SW 1271 (cell line): ENCODE measurements around the gene PMVK.

Experiments
- DNase-seq, 2 experiments: peaks; one replicate each; lab custom pipeline; 2025; lab: John Stamatoyannopoulos, UW

Gene PMVK

DNA sequence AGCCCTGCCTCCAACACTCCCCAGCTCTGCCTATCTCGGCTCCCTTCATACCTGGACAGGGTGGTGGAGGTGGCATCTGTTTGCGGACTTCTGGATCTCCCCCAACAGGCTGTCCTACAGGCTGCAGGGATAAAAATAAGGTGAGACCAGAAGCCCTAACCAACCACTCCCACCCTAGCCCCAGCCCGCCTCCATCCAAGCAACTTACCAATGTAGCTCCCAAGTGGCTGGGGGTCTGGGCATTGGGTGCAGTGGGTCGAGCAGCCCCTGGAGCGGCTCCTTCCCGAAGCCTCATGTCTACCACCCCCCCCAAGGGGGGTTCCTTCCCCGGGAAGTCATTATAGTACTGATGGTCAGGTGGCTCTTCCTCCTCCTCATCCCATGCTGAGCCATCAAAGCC is 29.6 kb upstream of the PMVK start:
- no peak for DNase-seq

DNA sequence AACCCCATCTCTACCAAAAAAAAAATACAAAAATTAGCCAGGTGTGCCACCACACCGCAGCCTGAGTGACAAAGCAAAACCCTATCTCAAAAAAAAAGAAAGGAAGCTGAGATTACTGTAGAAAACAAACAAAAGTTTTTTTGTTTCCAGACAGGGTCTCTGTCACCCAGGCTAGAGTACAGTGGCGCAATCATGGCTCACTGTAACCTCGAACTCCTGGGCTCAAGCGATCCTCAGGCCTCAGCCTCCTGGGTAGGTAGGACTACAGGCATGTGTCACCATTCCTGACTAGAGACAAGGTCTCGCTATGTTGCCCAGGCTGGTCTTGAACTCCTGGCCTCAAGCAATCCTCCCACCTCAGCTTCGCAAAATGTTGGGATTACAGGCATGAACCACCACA is 27.8 kb upstream of the PMVK start:
- no peak for DNase-seq

DNA sequence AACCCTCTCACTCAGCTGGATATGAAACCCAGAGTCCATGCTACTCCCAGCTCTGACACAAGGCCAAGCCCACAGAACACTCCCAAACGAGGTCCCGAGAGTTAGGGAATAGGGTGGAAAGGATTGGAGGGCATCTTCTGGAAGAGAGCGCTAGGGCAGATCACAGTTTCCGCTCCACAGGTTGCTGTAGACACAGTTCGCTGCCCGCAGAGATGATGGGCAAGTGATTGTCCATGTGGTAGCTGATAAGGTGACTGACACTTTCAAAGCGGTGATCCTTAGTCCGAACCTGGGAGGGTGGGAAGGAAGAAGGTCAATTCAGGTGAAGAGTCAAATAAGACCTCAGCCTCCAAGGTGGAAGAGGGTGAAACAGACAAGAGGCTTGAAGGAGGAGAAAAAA is 27.1 kb upstream of the PMVK start:
- no peak for DNase-seq

DNA sequence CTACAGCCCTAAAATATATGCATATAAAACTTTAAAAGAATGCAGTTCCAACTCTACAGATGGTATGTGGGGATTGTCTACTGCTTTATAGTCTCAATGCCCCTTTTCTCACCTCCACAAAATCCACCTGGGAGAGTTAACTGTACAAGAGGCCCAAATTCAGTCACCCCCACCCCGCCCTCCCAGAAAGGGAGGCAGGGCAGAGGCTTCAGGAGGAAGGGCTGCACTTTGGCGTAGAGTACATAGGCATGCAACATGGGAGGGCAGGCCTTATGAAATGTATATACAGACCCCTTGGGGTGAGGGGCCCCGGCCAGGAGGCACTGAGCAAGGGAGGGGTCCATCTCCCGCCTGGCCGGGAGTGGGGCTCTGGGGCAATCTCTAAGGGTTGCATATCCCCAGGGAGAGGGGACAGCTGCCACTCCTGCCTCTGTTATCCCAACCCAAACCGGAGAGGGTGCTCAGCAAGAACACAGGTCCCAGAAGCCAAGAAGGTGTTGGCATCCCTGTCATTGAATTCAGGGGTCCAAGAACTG is 26.3 kb upstream of the PMVK start:
- DNase-seq, result no peak

DNA sequence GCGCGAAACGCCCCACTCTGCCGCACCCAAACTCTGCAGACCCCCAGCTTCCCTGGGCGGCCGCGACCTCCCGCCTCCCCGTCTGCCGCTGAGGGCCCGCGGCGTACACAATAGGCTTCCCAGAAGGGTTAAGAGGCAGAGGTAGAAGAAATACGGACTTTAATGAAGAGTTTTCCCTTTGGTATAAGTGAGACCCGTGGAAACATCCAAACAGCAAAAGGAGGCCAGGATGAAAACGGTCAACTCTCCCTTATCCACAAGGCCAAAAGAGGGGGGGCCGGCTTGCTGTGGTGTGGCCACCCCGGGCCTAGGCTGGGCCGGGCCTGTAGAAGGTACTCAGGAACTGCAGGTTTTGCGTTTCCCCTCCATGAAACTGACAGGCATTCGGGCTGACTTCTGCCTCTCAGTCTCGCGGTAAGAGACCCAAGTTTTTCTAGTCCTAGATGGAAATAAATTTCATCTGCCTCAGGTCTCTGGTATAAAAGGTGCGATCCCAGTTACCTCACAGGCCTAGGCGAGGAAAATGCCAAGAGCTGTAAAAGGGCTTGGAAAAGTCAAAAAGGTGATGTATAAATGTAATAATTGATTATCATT is 25.7 kb upstream of the PMVK start:
- peak in 1 of 2 experiments; percentile 35 for DNase-seq

DNA sequence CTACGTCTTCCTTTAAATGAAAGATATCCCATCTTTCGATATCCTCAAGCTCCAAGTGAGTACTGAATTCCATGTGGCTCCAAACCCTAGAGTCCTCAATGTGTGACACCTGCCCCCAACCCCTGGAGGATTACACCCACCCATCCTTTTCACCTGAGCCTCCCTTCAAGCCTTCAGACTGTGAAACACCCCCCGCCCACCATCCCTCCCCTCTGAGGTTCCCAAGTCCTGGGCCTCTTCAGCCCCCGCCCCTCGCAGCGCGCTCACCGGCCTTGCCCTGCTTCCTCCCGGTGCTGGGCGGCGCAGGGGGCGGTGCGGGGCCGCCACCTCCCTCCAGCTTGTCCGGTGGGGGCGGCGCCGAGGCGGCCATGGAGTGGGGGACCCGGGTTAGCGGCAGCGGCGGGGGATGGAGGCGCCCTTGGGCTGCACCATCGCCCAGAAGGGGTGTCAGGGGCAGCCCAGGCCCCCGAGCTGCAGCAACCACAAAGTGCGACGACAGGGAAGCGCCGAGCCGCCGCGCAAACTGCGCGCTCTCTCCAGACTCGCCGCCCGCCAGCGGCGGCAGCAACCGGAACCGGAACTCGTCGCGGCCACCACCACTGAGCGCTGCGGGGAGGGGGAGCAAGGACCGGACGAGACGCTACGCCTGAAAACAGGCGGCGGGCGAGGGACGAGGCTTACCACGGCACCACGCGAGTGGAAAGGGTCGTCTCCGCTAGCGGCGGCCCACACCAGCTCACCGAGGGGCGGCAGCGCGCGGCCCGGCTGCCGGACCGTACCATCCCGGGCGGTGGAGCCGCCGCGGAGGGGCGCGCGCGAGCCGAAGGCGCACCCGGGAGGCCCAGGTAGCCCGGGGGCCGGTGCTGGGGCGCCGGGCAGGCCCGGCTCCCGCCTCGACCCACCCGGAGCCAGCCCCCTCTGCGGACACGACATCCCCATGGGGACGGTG is 25.0 kb upstream of the PMVK start, which contains the start of gene PYGO2:
TSS of gene PYGO2 (minus strand) at position 576 of the 949 bp plus-strand sequence. CDS start at position 370, 206 bp downstream.
- DNase-seq, result peak; percentile 27 to 70

DNA sequence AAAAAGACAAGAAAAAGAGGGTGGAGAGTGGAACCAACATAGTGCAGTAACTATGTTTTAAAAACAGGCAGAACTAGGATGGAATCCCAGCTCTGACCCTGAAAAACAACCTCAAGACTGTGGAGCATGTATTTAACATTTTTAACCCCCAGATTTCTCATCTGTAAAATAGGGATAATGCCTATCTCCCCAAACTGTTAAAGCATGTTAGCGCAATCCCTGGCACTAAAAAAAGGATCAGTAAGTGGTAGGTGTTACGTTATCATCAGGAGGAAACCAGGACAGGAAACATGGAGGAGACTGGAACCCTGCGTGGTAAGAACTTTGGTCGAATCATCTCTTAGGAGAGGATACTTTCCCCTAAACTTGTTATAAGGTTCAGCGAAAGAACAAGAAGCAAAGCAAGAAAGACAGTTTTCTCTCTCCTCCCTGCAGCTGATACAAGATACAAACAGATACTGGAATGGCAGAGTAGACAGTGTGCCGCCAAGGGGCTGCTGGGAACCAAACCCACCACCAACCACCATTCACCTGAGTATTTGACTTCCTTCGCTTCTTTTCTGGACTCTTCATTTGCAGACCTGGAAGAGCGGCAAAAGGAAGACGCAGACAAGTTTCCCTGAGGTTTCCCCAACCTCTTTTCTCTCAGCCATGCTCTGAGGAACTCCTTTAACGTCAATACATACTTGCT is 24.1 kb upstream of the PMVK start:
- no peak for DNase-seq

DNA sequence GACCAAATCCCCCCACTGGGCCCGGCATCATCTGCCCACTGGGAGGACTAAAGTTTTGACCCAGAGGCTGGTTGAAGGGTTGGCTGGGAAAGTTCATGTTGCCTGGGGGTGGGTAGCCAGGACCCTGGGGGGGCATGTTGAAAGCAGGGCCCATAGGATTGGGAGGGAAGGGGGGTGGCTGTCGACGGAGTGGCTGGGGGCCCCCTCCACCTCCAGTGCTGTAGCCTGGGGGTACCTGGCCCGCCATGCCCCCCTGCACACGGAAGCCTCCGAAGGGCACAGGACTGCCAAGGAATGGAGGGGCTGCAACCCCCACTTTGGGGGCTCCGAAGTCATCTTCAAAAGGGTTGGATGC is 22.9 kb upstream of the PMVK start:
- DNase-seq, result no peak

DNA sequence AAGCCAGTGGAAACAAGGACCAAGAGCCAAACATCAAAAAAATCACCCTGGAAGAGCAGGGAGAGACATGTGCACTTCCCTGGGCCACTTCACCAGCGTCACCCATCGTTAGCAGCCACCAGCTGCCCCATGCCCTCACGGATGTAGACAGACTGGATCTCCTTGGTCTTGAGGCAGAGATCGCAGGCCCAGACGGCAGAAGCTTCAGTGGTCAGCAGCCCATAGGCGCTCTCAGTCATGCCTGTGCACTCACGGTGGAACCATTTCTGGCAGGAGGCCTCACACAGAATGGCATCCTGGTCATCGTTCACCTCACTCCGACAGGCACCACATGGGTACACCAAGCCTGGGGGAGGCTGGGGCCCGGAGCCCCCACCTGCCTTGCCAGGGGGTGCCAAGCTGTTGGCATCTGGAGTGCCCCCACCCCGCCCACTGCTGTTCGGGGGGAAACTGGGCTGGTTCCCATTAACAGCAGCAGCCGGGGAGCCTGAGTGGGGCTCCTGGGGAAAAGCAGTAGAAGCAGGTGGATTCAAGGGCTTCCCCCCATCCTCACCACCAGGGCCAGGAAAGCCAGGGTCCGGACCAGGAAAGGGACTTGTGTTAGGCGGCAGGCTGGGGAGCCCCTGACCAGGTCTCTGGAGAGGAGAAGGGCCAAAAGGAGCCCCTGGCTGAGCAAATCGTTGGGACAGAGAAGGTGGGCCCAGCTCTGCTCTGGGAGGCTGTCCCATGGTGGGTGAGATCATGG is 22.3 kb upstream of the PMVK start:
- DNase-seq, result no peak

DNA sequence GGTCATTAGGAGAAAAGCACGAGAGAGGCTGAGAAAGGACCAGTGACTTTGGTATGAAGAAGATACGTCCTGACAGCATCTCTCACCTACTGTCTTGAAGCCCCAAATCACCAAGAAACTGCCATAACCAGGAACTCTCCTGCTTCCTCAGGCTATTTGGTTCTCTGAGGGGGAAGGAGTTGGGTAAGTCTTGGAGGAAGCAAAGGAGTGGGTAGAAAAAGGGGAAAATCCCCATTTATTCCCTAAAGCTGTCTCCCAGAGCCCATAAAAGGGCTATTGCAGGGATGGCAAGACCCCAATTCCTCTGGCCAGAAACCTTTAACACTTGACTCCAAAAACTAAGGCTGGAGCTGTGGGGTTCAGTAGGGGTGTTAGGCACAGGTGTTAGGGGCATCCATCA is 21.5 kb upstream of the PMVK start:
- DNase-seq, result no peak

DNA sequence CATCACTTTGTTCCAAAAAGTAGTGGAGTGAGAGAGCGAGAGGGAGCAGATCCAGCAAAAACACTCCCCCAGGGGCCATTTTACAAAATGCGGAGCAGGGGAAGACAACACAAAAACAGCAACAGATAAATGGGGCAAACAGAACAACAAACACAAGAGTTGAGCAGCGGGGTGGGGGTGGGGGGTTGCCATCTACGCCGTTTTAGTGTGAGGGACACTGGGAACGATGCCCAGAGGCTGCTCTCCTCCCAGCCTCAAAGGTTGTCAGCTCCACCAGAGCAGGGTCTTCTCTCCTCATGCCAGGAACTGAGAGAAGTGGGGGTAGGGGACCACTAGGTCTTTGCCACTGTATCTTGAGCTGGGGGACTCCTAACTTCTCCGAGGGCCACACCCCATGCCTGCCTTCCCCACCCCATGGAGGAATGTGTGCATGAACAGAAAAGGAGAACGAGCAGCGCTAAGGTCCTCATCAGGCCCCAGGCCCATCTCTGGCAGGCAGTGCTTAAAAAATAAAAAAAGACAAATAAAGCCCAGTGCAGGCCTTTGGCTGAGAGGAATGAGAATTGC is 20.7 kb upstream of the PMVK start:
- DNase-seq, result no peak

DNA sequence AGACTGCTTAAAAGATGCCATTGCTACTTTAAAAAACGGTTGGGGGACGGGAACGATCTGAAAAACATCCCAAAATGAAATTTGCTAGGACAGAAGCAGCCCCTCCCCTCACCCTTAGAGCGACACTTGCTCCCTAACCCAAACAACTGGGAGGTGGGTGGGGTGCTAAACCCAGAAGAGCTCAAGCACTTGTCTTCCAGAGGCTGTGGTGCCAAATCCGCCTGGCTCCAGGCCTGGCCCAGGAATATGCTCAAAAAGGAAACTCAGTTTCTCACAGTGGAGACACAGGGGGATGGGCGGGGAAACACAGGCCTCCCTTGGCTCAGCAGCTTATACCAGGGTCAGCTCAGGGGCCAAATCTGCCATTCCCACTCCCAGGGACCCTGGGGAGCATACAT is 20.0 kb upstream of the PMVK start:
- no peak for DNase-seq

DNA sequence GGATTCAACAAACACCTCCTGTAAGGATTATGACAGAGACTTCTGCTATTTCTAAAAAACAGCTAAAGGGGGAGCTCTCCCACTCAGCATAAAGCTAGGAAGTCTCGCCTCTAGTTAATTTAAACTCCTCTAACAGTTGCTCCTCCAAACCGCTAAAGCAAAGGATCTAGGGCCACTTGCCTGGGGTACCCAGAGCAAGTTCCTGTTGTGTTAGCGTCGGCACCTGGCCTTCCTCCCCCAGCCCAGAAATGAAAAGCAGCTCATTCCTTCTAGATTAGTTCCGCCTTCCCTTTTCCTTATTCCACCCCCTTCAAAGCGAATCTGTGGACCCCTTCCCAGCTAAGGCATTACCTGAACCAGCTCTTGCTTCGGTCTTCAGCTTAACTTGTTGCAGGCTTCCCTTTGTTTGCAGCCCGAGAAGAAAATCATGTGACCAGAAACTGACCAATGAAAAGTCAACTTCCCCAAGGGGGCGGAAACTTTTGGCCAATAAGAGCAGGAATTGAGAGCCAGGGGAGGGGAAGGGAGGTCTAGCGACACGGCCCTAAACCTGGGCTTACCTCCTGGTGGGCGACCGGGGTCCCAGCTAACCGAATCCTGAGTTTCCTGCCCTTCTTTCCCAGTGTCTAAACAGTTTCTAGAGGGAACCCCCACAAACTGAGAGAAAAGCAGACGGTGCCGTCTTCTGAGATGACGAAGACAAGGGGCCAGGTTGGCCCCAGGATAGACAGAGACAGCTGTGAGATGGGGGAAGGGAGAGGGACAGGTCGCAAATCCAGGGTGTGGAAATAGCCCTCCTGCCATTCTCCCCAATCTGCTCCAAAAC is 19.4 kb upstream of the PMVK start, which contains the start of gene PBXIP1:
TSS of gene PBXIP1 (minus strand) at position 382 of the 826 bp plus-strand sequence. CDS start 2,378 bp downstream, outside the sequence.
- DNase-seq, result peak in 1 of 2 experiments; percentile 77

DNA sequence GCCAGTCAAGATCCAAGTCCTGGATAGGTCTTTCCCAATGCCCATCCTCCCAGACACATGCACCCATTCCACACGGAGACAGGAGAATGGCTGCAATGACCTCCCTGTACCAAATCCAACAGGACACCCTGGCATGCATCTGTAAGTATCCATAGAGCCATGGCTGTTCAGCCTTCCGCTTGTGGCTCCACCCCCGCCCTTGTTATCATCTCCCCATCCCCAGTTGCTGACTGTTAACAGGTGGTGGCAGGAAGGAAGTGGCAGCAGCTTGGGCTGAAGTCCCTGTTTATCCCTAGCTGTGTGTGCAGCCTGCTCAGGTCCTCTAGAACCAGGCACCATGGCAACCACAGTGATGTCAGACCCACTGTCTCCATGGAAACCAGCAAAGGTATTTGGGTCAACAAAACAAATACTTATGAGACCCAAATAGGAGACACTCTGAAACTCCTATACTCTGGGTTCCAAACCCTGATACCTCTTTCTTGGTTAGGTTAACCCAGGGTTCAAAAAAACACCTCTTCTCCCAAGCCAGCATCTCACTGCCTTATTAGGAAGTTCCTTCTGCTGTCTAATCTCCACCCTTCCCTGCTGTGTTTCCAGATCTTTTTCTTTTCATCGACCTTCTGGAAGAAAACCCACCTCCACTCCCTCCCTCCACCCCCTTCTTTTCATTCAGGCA is 18.7 kb upstream of the PMVK start:
- peak in 1 of 2 experiments; percentile 22 for DNase-seq

DNA sequence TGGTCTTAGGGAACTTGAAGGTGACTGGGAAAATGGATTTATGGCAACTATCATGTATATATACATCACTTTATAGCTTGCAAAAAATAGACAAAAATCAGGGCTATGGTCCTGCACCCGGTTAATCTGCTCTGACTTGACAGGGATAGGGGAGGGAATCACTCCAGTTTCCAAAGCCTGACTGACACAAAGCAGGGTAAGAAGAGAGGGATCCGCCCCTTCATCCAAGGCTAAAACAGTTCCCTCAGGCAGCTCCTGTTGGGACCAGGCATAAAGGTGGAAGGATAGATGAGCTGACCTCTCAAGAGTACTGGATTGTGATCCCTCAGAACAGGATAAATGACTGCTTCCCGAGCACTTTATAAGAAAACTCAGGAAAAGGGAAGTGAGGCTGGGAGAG is 18.0 kb upstream of the PMVK start:
- no peak for DNase-seq

DNA sequence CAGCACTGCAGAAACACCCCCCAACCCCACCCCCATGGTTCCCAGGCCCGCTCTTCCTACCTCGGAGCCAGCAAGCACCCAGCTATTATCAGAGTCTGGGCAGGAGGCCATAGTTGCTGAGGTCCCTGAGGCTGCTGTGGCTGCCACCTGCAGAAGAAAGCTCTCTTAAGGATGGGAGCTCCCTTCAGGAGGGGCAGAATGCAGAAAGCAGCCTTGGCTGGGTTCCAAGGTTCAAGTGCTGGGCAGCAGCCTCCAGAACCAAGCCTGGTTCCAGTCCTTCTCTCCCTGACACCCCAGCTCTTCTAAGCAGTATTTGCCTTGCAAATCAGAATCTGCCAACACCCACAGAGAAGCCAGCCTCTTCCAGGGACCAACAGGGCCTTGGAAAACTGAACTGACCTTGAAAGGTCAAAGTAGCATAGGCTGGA is 17.1 kb upstream of the PMVK start:
- DNase-seq, result no peak

DNA sequence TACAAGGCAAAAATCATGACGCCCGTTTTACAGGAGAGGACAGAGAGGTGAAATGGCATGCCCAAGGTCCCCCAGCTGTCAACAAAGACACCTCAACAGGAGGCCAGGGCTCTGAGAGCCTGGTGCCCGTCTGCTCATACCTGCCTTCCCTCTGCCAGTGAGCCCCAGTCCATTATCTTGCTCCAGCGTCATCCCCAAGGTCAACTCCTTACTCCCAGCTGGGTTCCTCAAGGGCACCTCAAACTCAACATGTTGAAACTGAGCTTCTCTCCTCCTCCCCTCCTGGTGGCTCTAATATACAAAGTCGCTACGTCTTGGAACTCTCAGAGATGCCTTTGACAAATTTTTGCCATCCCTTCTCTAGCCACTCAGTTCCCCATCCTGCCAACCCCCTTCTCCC is 16.1 kb upstream of the PMVK start:
- DNase-seq, result no peak

DNA sequence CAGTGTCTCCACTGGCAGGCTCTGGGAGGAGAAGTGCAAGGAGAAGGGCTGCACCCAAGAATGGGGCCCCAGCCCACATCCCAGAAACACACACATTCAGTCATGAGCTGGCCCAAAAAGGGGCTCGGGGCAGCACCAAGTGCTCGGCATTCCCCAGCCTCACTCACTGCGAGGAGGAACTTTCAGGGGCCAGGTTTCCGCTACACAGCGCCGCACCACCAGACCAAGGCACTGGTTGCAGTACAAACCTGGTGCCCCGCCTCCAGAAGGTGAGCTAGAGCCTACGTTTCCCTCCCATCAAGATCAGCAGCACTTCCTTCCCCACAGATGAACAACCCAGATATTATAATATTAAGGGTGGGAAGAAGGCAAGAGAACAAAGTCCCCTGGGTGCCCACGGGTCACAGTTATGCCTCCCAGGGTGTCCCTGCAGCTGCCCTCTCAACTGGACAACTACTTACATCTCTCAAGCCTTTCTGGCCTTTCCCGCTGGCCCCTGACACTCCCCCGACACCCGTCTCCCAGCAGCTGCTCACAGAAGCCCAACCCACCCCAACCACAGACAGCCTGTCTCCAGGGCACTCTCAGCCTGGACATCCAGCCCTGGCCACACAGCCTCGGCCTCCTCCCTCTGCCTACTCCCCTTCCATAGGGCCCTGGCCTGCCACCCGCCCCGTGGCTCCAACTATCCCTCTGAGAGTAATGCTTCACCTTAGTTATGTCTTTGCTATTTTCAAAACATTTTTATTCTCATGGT is 15.6 kb upstream of the PMVK start:
- DNase-seq, result no peak

DNA sequence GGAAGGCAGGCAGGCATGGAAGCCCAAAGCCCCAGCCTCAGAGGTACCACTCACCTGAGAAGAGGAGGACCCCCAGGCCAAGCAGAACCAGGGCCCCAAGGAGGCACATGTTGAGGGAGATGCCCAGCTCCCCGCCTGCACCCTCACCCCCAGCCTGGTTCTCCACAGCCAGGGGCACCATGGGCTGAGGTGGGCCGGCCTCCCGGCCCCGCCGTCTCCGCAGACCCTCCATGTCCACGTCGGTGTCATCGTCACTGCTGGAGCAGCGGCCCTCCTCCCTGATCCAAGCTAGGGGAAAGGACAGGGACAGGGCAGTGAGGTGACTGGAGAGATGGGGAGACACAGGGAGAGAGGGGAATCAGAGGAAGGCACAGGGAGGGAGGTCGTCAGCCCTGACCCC is 11.6 kb upstream of the PMVK start:
- no peak for DNase-seq
